ENCODE measurements around the gene LYPD6.

DNA sequence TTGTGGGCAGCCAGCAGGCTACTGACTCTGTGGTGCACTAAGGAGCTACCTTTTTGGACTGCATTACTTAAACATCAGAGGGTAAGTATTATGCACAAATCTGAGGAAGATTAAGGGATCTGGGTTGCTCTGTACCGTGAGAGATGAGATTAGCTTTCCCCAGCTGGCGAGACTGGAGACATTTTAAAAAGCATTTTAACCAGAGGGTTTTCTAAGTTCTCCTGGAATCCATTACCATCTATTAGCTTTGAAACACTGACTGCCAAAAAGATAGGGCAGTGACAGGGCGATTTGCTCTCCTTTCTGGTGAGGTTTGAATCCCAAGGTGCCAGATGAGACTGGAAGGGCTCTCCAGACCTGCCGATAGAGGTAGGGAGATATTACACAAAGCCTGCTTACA lies 63.2 kb downstream of the LYPD6 start:
- TF ChIP-seq, protein P1, sequence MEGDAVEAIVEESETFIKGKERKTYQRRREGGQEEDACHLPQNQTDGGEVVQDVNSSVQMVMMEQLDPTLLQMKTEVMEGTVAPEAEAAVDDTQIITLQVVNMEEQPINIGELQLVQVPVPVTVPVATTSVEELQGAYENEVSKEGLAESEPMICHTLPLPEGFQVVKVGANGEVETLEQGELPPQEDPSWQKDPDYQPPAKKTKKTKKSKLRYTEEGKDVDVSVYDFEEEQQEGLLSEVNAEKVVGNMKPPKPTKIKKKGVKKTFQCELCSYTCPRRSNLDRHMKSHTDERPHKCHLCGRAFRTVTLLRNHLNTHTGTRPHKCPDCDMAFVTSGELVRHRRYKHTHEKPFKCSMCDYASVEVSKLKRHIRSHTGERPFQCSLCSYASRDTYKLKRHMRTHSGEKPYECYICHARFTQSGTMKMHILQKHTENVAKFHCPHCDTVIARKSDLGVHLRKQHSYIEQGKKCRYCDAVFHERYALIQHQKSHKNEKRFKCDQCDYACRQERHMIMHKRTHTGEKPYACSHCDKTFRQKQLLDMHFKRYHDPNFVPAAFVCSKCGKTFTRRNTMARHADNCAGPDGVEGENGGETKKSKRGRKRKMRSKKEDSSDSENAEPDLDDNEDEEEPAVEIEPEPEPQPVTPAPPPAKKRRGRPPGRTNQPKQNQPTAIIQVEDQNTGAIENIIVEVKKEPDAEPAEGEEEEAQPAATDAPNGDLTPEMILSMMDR (IDR thresholded peaks at IDR 0.05; ENCODE audit: insufficient read depth, low read length) = no peak
- TF ChIP-seq POLR2AphosphoS5 (IDR thresholded peaks at IDR 0.05; ENCODE audit: low read depth) (no peak), GABPA (IDR thresholded peaks at IDR 0.05; ENCODE audit: low read depth) (no peak)
- TF ChIP-seq, protein P2, sequence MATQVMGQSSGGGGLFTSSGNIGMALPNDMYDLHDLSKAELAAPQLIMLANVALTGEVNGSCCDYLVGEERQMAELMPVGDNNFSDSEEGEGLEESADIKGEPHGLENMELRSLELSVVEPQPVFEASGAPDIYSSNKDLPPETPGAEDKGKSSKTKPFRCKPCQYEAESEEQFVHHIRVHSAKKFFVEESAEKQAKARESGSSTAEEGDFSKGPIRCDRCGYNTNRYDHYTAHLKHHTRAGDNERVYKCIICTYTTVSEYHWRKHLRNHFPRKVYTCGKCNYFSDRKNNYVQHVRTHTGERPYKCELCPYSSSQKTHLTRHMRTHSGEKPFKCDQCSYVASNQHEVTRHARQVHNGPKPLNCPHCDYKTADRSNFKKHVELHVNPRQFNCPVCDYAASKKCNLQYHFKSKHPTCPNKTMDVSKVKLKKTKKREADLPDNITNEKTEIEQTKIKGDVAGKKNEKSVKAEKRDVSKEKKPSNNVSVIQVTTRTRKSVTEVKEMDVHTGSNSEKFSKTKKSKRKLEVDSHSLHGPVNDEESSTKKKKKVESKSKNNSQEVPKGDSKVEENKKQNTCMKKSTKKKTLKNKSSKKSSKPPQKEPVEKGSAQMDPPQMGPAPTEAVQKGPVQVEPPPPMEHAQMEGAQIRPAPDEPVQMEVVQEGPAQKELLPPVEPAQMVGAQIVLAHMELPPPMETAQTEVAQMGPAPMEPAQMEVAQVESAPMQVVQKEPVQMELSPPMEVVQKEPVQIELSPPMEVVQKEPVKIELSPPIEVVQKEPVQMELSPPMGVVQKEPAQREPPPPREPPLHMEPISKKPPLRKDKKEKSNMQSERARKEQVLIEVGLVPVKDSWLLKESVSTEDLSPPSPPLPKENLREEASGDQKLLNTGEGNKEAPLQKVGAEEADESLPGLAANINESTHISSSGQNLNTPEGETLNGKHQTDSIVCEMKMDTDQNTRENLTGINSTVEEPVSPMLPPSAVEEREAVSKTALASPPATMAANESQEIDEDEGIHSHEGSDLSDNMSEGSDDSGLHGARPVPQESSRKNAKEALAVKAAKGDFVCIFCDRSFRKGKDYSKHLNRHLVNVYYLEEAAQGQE (IDR thresholded peaks at IDR 0.05; ENCODE audit: insufficient replicate concordance, low read depth) = no peak

Measured in HL-60 (cell line).